Ovary (tissue), 3 donors: Measurements from ENCODE around the gene ADRM1.

Experiments
- EP300 ChIP-seq: sonication (generic); formaldehyde crosslinking; IDR thresholded peaks from one replicate; pipeline ENCODE4 v1.6.1; 2017; ENCODE audit warnings: antibody characterized with exemption
- POLR2A ChIP-seq: fragments of 450-650 bp; IDR thresholded peaks from one replicate; pipeline ENCODE4 v1.6.1; 2017; ENCODE audit warnings: antibody characterized with exemption, mild to moderate bottlenecking, moderate library complexity
- TF ChIP-seq, protein P1 (sequence below), 3 donors: fragments of 450-650 bp in 2 of 3; fragments of 200-600 bp in 1 of 3; IDR thresholded peaks; one replicate each; pipeline versions ENCODE4 v1.5.1 to v1.8.0; 2016 to 2022; ENCODE audit warnings: antibody characterized with exemption in 3 of 3, mild to moderate bottlenecking in 1 of 3
- donor health status: DM: no; HTN: no; CAD: no.

DNA sequence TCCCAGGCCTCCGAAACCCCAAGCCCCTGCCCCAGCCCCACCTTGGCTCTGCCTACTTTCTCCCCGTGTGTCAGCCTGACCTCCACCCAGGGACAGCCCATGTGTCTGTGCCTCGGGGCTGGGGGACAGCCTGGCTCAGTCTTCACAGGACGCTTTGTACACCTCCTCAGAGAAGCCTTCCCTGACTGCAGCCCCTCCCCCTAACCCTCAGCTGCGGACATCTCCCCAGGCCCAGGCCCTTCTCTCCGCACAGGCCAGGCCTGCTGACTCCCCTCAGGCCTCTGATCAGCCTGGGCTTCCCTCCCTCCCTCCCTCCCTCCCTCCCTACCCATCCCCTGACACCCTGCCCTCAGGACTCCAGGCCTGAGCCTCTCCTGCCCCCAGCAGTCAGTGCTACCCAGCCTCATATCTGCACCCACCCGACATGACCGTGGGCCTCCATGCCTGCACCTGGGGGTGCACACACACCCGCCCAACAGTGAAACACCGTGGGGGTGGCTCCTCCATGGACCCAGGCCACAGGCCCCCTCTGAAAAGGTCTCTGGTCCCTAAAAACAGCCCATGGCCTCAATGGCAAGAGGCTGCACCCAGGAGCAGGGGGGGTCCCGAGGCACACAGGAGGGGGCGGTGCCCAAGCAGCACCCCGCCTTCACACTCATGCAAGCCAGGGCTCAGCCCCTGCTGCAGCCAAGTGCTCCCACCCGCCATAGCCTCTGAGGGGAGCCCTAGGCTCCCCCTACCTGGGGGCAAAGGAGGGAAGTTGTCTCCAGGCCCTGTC lies 51.4 kb downstream of the ADRM1 start:
- TF ChIP-seq, protein P1, sequence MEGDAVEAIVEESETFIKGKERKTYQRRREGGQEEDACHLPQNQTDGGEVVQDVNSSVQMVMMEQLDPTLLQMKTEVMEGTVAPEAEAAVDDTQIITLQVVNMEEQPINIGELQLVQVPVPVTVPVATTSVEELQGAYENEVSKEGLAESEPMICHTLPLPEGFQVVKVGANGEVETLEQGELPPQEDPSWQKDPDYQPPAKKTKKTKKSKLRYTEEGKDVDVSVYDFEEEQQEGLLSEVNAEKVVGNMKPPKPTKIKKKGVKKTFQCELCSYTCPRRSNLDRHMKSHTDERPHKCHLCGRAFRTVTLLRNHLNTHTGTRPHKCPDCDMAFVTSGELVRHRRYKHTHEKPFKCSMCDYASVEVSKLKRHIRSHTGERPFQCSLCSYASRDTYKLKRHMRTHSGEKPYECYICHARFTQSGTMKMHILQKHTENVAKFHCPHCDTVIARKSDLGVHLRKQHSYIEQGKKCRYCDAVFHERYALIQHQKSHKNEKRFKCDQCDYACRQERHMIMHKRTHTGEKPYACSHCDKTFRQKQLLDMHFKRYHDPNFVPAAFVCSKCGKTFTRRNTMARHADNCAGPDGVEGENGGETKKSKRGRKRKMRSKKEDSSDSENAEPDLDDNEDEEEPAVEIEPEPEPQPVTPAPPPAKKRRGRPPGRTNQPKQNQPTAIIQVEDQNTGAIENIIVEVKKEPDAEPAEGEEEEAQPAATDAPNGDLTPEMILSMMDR (IDR thresholded peaks at IDR 0.05) = no peak
- TF ChIP-seq EP300 (no peak), POLR2A (no peak)
